GM23338 (cell line): ENCODE results near the gene MANSC1. TPM values are rescaled to one million over a fixed set of nuclear protein-coding genes. Genes with fewer than 3 reads are reported as not detected.

Experiments
- ATAC-seq: fragments of 200-7000 bp; cut with Tn5 transposase; 3 replicates; pipeline ENCODE4 v1.9.1; 2020
- DNase-seq: peaks from one replicate; pipeline ENCODE4 v3.0.0-alpha.2; 2015; ENCODE audit warnings: low spot score
- H2AFZ ChIP-seq: fragments of 200-600 bp; sonication (generic); 2 replicates; pipeline ENCODE4 v1.8.0; 2016; ENCODE audit warnings: antibody characterized with exemption, mild to moderate bottlenecking, moderate library complexity
- H3F3A ChIP-seq: fragments of 200-600 bp; sonication (generic); replicated peaks from 2 replicates; pipeline ENCODE4 v1.8.0; 2017; ENCODE audit warnings: antibody characterized with exemption, mixed run types, low read depth
- H3K27ac ChIP-seq: fragments of 200-600 bp; sonication (generic); 2 replicates; pipeline ENCODE4 v1.6.1; 2016; ENCODE audit warnings: low read depth
- H3K27me3 ChIP-seq: fragments of 200-600 bp; sonication (generic); 2 replicates; pipeline ENCODE4 v1.8.0; 2016; ENCODE audit warnings: mild to moderate bottlenecking, mixed run types, moderate library complexity; ENCODE audit not compliant: insufficient read depth
- H3K36me3 ChIP-seq: fragments of 200-600 bp; sonication (generic); 2 replicates; pipeline ENCODE4 v1.8.0; 2016; ENCODE audit warnings: mild to moderate bottlenecking; ENCODE audit not compliant: insufficient read depth
- H3K4me1 ChIP-seq: fragments of 200-600 bp; sonication (generic); 2 replicates; pipeline ENCODE4 v1.8.0; 2016; ENCODE audit warnings: mild to moderate bottlenecking, moderate library complexity; ENCODE audit not compliant: insufficient read depth
- H3K4me2 ChIP-seq: fragments of 200-600 bp; sonication (generic); 2 replicates; pipeline ENCODE4 v1.7.1; 2017; ENCODE audit warnings: mixed run types
- H3K4me3 ChIP-seq: fragments of 200-600 bp; sonication (generic); 2 replicates; pipeline ENCODE4 v1.6.1; 2016; ENCODE audit warnings: mixed run types
- H3K79me2 ChIP-seq: fragments of 200-600 bp; sonication (generic); replicated peaks from 2 replicates; pipeline ENCODE4 v1.8.0; 2017; ENCODE audit warnings: mild to moderate bottlenecking; ENCODE audit not compliant: insufficient read depth
- H3K9me2 ChIP-seq: fragments of 200-600 bp; sonication (generic); 2 replicates; pipeline ENCODE4 v1.8.0; 2017; ENCODE audit not compliant: insufficient read depth
- H4K20me1 ChIP-seq: fragments of 200-600 bp; sonication (generic); replicated peaks from 2 replicates; pipeline ENCODE4 v1.8.0; 2017; ENCODE audit warnings: mild to moderate bottlenecking; ENCODE audit not compliant: insufficient read depth
- H3K27ac Mint-ChIP-seq: 2 replicates; pipeline ENCODE4 v1.8.0; 2020; ENCODE audit warnings: inconsistent platforms, mild to moderate bottlenecking, moderate library complexity, mixed read lengths
- H3K27me3 Mint-ChIP-seq: 3 replicates; pipeline ENCODE4 v1.8.0; 2022; ENCODE audit warnings: low read depth, mild to moderate bottlenecking, moderate library complexity, mixed read lengths, inconsistent platforms; ENCODE audit not compliant: insufficient read depth, poor library complexity
- H3K36me3 Mint-ChIP-seq: 3 replicates; pipeline ENCODE4 v1.8.0; 2021; ENCODE audit warnings: low read depth, mild to moderate bottlenecking, inconsistent platforms, moderate library complexity, mixed read lengths
- H3K4me1 Mint-ChIP-seq: 3 replicates; pipeline ENCODE4 v1.8.0; 2020; ENCODE audit warnings: mild to moderate bottlenecking, inconsistent platforms, mixed read lengths
- H3K4me3 Mint-ChIP-seq: 3 replicates; pipeline ENCODE4 v1.8.0; 2021; ENCODE audit warnings: moderate library complexity, mild to moderate bottlenecking, inconsistent platforms, mixed read lengths
- H3K9me3 Mint-ChIP-seq: 3 replicates; pipeline ENCODE4 v1.8.0; 2020; ENCODE audit warnings: moderate library complexity, mild to moderate bottlenecking, inconsistent platforms, mixed read lengths
- CREB1 ChIP-seq: fragments of 250-450 bp; sonication (Bioruptor Pico); IDR thresholded peaks from 2 replicates; pipeline ENCODE4 v1.5.0; 2020; ENCODE audit warnings: low read depth, mild to moderate bottlenecking, moderate library complexity
- CTCF ChIP-seq, 2 experiments: fragments of 200-600 bp in 1 of 2; sonication (generic) in 1 of 2; conservative IDR thresholded peaks; 2 replicates each; pipeline versions ENCODE4 v1.5.1 to v1.6.1; 2016 to 2017; ENCODE audit warnings: antibody characterized with exemption in 2 of 2, low read depth in 2 of 2, mild to moderate bottlenecking in 2 of 2, moderate library complexity in 1 of 2
- EZH2 ChIP-seq: fragments of 200-600 bp; sonication (generic); IDR thresholded peaks from one replicate; pipeline ENCODE4 v1.8.0; 2017; ENCODE audit warnings: antibody characterized with exemption, mild to moderate bottlenecking, low read depth; ENCODE audit not compliant: unreplicated experiment
- NANOG ChIP-seq: IDR thresholded peaks from 2 replicates; pipeline ENCODE4 v1.6.1; 2016; ENCODE audit warnings: antibody characterized with exemption, borderline replicate concordance
- REST ChIP-seq: IDR thresholded peaks from one replicate; pipeline ENCODE4 v1.6.1; 2018; ENCODE audit warnings: antibody characterized with exemption; ENCODE audit not compliant: unreplicated experiment
- STAT1 ChIP-seq: IDR thresholded peaks from one replicate; pipeline ENCODE4 v1.6.1; 2016; ENCODE audit warnings: antibody characterized with exemption; ENCODE audit not compliant: unreplicated experiment
- ZNF114 ChIP-seq: fragments of 250-450 bp; sonication (Bioruptor Pico); IDR thresholded peaks from 2 replicates; pipeline ENCODE4 v1.5.0; 2020; ENCODE audit warnings: mild to moderate bottlenecking, moderate library complexity
- ZNF462 ChIP-seq: fragments of 250-450 bp; sonication (Bioruptor Pico); IDR thresholded peaks from 2 replicates; pipeline ENCODE4 v1.5.0; 2020; ENCODE audit warnings: mild to moderate bottlenecking, moderate library complexity
- polyA plus RNA-seq: library from polyadenylated mRNA; unstranded; fragments of >200 nt; fragmentation: Nextera tagmentation; extraction: Ambion mirVana; gene quantifications from 2 replicates; pipeline ENCODE4 v1.2.1, GENCODE V29; 2016
- total RNA-seq: library from RNA; depleted of rRNA; stranded (reverse); fragments of >200 nt; shearing (Covaris generic); gene quantifications from 2 replicates; pipeline ENCODE4 v1.2.3, GENCODE V29; 2014

The MANSC1 gene
- total and polyA plus RNA-seq, 2 experiments from 2014 or later = 4.4 to 5.1 TPM

GRCh38 chr12:12305568-12306300, 44.3 kb downstream of the MANSC1 start:
- H3K36me3 ChIP-seq = no peaks in the 10 kb centered on the region
- Mint-ChIP-seq H3K9me3 (peaks cover 9% of the 10 kb centered on the region; the same call in 2 of the 3 replicates), H3K36me3 (0 out of 3 replicates have a peak, but pooled peaks cover 3% of the 10 kb centered on the region), H3K27ac (no peak overlapping the region), H3K4me1 (no peaks in the 10 kb centered on the region), H3K27me3 (peaks cover 2% of the 10 kb centered on the region), H3K4me3 (no peak overlapping the region)
- no peak for TF ChIP-seq CREB1
- no peak for TF ChIP-seq NANOG
- TF ChIP-seq REST = no peak
- no peak for TF ChIP-seq EZH2
- no peak for TF ChIP-seq ZNF114 (CRISPR knock-in tag)
- TF ChIP-seq ZNF462 (CRISPR knock-in tag) = no peak
- no peak for TF ChIP-seq CTCF (conservative IDR thresholded peaks at IDR 0.05; ENCODE audit: low read depth in 2 of 2)
- no peak for TF ChIP-seq STAT1
- H4K20me1 ChIP-seq = no peaks in the 10 kb centered on the region
- 0 out of 2 replicates have a peak overlapping the region, but pooled peaks have one; percentile 18 for H2AFZ ChIP-seq
- no peak for DNase-seq
- H3K79me2 ChIP-seq = no peaks in the 10 kb centered on the region
- H3K27me3 ChIP-seq = no peaks in the 10 kb centered on the region
- H3K9me2 ChIP-seq = peaks cover 2% of the 10 kb centered on the region; the same call in 1 of the 2 replicates
- no peak for ATAC-seq
- H3K4me3 ChIP-seq = no peak overlapping the region
- no peaks in the 10 kb centered on the region for H3F3A ChIP-seq
- no peak overlapping the region for H3K4me2 ChIP-seq
- H3K4me1 ChIP-seq = no peaks in the 10 kb centered on the region
- no peak overlapping the region for H3K27ac ChIP-seq
